ENCODE results near the gene MYLK.

The MYLK gene

DNA sequence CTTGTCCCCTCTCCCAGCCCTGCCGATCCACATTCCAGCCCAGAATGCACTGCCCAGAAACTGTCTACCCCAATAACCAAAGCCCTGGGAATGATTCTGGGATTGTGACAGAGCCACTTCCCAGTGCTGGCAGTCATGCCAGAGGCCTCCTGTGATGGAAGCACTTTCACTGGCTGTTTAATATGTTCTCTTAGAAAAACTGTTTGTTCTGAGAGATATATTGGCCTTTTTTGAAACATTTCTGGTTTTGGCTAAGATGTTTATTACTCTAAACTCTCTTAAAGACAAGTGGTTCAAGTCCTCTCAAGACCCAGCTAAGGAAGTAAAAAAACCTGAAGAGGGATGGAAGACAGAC, 225.3 kb downstream of the MYLK start:
- peaks cover 26% of the 10 kb centered on the region for H3K36me3 ChIP-seq (ENCODE audit: control insufficient read depth, insufficient read depth, low read length)
- no peak overlapping the region for H3K27ac ChIP-seq (ENCODE audit: low read depth, low read length, severe bottlenecking)
- H3K9me3 ChIP-seq (ENCODE audit: control insufficient read depth, low read length), result peaks cover 6% of the 10 kb centered on the region
- no CpG with 5 or more reads among the region's 1 CpG for WGBS, 2 experiments (ENCODE audit: insufficient coverage in 2 of 2)
- H3K4me1 ChIP-seq (ENCODE audit: control insufficient read depth, insufficient read depth, low read length, poor library complexity, severe bottlenecking), result no peaks in the 10 kb centered on the region
- no peak overlapping the region for H3K4me3 ChIP-seq (ENCODE audit: extremely low read depth, insufficient read depth, low read length, poor library complexity, severe bottlenecking)

DNA sequence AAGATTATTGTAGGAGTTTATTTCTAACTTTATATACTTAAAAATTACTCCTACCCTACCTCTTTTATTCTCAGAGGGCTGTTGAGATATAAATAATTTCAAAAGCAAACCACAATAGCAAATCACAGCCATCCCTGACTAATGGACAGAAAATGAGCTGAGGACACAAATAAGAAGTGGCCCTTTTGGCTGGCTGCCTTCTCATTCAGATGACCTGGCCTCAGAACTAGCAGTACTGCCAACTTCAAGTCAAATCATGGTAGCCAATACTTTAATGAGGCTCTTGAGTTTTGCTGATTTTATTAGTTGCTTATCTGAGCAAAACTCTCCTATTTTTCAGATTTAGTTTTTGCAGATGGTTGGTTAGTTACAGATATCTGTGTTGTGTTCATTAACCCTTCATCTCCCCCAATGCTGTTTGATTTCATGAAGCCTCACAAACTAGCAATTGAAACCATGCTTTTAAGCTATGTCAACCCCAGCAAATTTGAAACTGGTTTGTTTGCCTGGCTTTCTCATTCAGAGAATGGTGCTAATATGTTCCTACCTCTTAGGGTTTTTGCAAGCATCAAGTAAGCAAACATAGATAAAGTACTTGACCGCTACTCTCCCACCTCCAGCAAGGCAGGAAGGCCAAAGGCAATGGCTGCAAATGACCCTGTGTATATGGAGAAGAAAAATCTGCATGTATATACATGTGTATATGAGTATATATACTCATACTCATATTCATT, 225.8 kb downstream of the MYLK start:
- Histone ChIP-seq H3K36me3 (ENCODE audit: control insufficient read depth, insufficient read depth, low read length) (peaks cover 26% of the 10 kb centered on the region), H3K4me1 (ENCODE audit: control insufficient read depth, insufficient read depth, low read length, poor library complexity, severe bottlenecking) (peaks cover 4% of the 10 kb centered on the region), H3K4me3 (ENCODE audit: extremely low read depth, insufficient read depth, low read length, poor library complexity, severe bottlenecking) (no peak overlapping the region), H3K27ac (ENCODE audit: low read depth, low read length, severe bottlenecking) (no peak overlapping the region), H3K9me3 (ENCODE audit: control insufficient read depth, low read length) (peaks cover 6% of the 10 kb centered on the region)
- WGBS, 2 experiments (ENCODE audit: insufficient coverage in 2 of 2), result no CpG with 5 or more reads among the region's 1 CpG

DNA sequence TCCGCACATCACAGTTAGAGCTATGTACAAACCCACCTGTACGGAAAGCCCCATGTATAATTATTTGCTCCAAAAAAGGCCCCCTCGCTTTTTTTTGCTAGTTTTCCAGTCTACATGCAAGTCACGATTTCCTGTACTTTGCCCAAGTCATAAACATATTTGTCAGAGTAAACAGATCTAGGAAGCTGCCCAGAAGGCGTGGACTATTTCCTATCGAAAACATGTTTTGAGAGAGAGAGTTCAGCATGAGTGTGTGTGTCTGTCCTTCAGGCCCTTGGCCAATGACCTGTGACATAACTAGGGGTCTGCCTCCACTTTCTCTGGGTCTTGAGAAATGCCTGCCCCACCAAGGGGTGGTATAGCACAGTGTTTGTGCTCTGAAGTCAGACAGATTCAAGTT, 226.6 kb downstream of the MYLK start:
- H3K27ac ChIP-seq (ENCODE audit: low read depth, low read length, severe bottlenecking), result no peak overlapping the region
- H3K4me1 ChIP-seq (ENCODE audit: control insufficient read depth, insufficient read depth, low read length, poor library complexity, severe bottlenecking), result peaks cover 9% of the 10 kb centered on the region
- H3K4me3 ChIP-seq (ENCODE audit: extremely low read depth, insufficient read depth, low read length, poor library complexity, severe bottlenecking), result no peak overlapping the region
- H3K36me3 ChIP-seq (ENCODE audit: control insufficient read depth, insufficient read depth, low read length), result peaks cover 26% of the 10 kb centered on the region
- H3K9me3 ChIP-seq (ENCODE audit: control insufficient read depth, low read length), result peaks cover 6% of the 10 kb centered on the region
- 84 to 88% methylated on average over 5 to 6 of the region's 6 CpGs for WGBS, 2 experiments (ENCODE audit: insufficient coverage in 2 of 2)

DNA sequence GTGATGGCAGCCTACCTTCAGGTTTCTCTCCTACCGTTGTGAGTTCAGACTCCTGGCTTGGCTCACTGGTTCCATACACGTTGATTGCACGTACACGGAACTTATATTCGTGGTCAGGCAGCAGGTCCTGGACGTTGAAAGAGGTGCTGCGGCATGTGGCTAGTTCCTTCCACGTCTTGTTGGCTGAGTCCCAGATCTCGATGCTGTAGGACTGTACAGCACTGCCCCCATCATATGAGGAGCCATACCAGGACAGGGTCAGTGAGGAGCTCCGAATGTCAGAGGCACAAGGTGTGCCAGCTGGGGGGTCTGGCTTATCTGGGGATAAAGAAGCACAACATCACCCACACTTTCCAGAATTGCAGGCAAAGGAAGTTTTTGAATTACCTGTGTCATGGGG, 227.0 kb downstream of the MYLK start:
- peaks cover 9% of the 10 kb centered on the region for H3K4me1 ChIP-seq (ENCODE audit: control insufficient read depth, insufficient read depth, low read length, poor library complexity, severe bottlenecking)
- H3K4me3 ChIP-seq (ENCODE audit: extremely low read depth, insufficient read depth, low read length, poor library complexity, severe bottlenecking), result no peak overlapping the region
- no peak overlapping the region for H3K27ac ChIP-seq (ENCODE audit: low read depth, low read length, severe bottlenecking)

DNA sequence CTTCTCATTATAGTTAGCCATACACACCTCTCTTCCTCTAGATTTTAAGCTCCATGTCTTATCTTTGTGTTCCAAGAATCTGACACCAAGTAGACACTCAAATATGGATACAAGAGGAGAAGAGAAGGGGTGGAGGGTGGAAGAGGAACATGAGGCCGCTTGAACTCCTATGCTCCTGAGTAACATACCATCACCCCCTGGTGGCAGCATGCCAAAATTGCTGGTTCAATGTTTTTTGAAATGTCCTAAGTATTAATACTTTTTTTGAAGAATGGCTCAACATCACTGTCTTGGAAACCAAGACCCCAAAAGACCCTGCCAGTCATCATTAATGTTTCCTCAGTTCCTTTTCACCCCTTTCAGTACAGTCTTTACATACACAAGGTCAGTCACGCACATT, 227.4 kb downstream of the MYLK start:
- WGBS, 2 experiments (ENCODE audit: insufficient coverage in 2 of 2), result 92 to 100% methylated on average over 1 of the region's 2 CpGs
- Histone ChIP-seq H3K4me1 (ENCODE audit: control insufficient read depth, insufficient read depth, low read length, poor library complexity, severe bottlenecking) (peaks cover 9% of the 10 kb centered on the region), H3K9me3 (ENCODE audit: control insufficient read depth, low read length) (peaks cover 6% of the 10 kb centered on the region), H3K36me3 (ENCODE audit: control insufficient read depth, insufficient read depth, low read length) (peaks cover 26% of the 10 kb centered on the region), H3K4me3 (ENCODE audit: extremely low read depth, insufficient read depth, low read length, poor library complexity, severe bottlenecking) (no peak overlapping the region), H3K27ac (ENCODE audit: low read depth, low read length, severe bottlenecking) (no peak overlapping the region)

More for the DNA sequence above, 227.0 kb downstream of the MYLK start:
- H3K9me3 ChIP-seq (ENCODE audit: control insufficient read depth, low read length), result peaks cover 6% of the 10 kb centered on the region
- H3K36me3 ChIP-seq (ENCODE audit: control insufficient read depth, insufficient read depth, low read length), result peaks cover 26% of the 10 kb centered on the region
- WGBS, 2 experiments (ENCODE audit: insufficient coverage in 2 of 2), result 95 to 96% methylated on average over 10 of the region's 10 CpGs

DNA sequence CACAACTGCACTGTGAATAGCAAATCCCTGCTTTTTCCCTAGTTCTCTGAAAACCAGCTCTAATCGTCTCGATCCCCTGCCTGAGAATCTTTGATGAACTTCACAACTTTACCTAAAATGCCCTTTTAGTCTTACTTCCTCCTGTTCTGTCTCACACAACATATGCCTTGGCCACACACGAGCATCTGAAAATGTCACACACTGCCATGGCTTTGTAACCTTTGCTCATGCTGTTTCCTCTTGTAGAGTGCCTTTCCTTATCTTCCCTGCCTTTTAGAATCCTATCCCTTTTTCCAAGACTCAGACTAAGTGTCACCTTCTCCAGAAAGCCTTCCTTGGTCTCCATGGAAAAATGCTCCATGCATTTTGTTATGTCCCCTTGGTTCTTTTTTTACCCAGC, 227.9 kb downstream of the MYLK start:
- Histone ChIP-seq H3K9me3 (ENCODE audit: control insufficient read depth, low read length) (peaks cover 6% of the 10 kb centered on the region), H3K27ac (ENCODE audit: low read depth, low read length, severe bottlenecking) (no peak overlapping the region), H3K4me1 (ENCODE audit: control insufficient read depth, insufficient read depth, low read length, poor library complexity, severe bottlenecking) (peaks cover 9% of the 10 kb centered on the region), H3K4me3 (ENCODE audit: extremely low read depth, insufficient read depth, low read length, poor library complexity, severe bottlenecking) (no peak overlapping the region), H3K36me3 (ENCODE audit: control insufficient read depth, insufficient read depth, low read length) (peaks cover 26% of the 10 kb centered on the region)
- 88 to 94% methylated on average over 3 of the region's 3 CpGs for WGBS, 2 experiments (ENCODE audit: insufficient coverage in 2 of 2)

DNA sequence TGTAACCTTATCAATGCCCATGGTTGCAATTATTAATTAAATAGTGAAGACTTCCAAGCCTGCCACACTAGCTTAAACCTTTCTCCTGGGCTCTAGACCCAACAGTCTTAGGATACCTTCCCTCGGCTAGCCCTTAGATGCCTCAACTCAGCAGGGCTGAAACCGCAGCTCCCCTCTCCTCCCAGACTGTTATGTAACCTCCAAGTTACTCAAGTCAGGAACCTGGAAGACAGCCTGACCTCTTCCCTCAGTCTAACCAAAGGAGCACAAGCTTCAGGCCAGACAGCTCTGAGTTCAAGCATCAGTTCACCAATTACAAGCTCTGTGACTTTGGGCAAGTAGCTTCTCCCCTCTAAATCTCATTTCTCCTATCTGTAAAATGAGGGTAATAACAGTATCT, 228.7 kb downstream of the MYLK start:
- Histone ChIP-seq H3K36me3 (ENCODE audit: control insufficient read depth, insufficient read depth, low read length) (peaks cover 26% of the 10 kb centered on the region), H3K9me3 (ENCODE audit: control insufficient read depth, low read length) (peaks cover 6% of the 10 kb centered on the region), H3K4me3 (ENCODE audit: extremely low read depth, insufficient read depth, low read length, poor library complexity, severe bottlenecking) (no peak overlapping the region), H3K4me1 (ENCODE audit: control insufficient read depth, insufficient read depth, low read length, poor library complexity, severe bottlenecking) (peaks cover 9% of the 10 kb centered on the region), H3K27ac (ENCODE audit: low read depth, low read length, severe bottlenecking) (no peak overlapping the region)
- 88 to 96% methylated on average over 2 of the region's 2 CpGs for WGBS, 2 experiments (ENCODE audit: insufficient coverage in 2 of 2)

DNA sequence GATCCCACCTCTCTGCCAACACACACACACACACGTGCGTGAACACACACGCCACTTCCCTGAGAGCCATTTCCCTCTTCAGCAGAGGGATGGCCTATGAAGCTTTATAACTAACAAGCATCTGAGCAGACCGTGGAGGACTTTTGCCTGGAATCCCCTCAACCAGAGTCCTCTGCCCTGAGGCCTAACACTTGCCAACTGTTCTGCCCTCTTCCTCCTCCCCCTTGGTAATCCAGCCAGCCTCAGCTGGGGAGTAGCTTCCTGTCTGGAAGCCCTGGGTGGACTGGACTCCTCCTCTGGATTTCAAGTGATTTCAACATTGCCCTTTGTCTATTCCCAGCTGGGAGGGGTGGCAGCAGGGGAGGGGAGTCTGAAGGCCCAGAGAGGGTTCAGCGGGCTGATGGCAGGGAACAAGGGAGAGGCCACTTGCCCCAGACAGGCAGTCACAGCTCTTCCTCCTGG, 230.9 kb downstream of the MYLK start:
- H3K4me3 ChIP-seq (ENCODE audit: extremely low read depth, insufficient read depth, low read length, poor library complexity, severe bottlenecking), result no peak overlapping the region
- H3K4me1 ChIP-seq (ENCODE audit: control insufficient read depth, insufficient read depth, low read length, poor library complexity, severe bottlenecking), result peaks cover 9% of the 10 kb centered on the region
- peaks cover 21% of the 10 kb centered on the region for H3K36me3 ChIP-seq (ENCODE audit: control insufficient read depth, insufficient read depth, low read length)
- no peak overlapping the region for H3K27ac ChIP-seq (ENCODE audit: low read depth, low read length, severe bottlenecking)
- H3K9me3 ChIP-seq (ENCODE audit: control insufficient read depth, low read length), result peaks cover 6% of the 10 kb centered on the region
- WGBS, 2 experiments (ENCODE audit: insufficient coverage in 2 of 2), result 91 to 94% methylated on average over 2 to 5 of the region's 5 CpGs

DNA sequence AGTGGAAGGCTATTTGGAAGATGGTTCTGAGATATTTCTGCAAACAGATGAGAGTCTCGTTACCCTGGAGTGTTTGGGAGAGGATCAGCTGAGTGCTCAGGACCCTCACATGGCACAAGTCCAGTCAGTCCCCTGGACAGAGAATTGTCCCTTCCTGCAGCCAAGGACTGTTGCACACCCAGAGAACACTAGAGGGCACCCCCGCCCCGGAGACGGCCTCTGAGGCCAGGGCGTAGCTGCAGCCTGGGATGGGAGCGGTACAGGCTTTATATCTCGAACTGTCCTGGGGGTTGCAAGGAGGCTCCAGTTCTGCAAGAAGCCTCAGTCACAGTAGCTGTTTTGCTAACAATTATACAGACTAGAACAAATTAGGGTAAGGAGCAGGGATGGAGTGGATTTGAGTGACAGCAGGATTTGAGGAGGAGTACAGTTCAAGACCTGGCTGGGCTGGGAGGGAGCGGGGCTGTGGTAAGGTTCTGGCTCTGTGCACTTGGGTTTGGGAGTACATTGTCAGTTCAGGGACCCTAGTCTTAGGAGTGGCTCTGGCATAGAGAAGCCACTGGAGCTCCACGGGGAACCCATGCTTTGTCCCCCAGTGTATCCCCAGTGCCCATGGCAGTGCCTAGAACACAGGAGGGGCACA, 231.7 kb downstream of the MYLK start:
- 29 to 35% methylated on average over 6 to 9 of the region's 9 CpGs for WGBS, 2 experiments (ENCODE audit: insufficient coverage in 2 of 2)
- no peak overlapping the region for H3K4me3 ChIP-seq (ENCODE audit: extremely low read depth, insufficient read depth, low read length, poor library complexity, severe bottlenecking)
- peaks cover 6% of the 10 kb centered on the region for H3K9me3 ChIP-seq (ENCODE audit: control insufficient read depth, low read length)
- H3K4me1 ChIP-seq (ENCODE audit: control insufficient read depth, insufficient read depth, low read length, poor library complexity, severe bottlenecking), result peaks cover 9% of the 10 kb centered on the region
- no peak overlapping the region for H3K27ac ChIP-seq (ENCODE audit: low read depth, low read length, severe bottlenecking)
- H3K36me3 ChIP-seq (ENCODE audit: control insufficient read depth, insufficient read depth, low read length), result peaks cover 16% of the 10 kb centered on the region

DNA sequence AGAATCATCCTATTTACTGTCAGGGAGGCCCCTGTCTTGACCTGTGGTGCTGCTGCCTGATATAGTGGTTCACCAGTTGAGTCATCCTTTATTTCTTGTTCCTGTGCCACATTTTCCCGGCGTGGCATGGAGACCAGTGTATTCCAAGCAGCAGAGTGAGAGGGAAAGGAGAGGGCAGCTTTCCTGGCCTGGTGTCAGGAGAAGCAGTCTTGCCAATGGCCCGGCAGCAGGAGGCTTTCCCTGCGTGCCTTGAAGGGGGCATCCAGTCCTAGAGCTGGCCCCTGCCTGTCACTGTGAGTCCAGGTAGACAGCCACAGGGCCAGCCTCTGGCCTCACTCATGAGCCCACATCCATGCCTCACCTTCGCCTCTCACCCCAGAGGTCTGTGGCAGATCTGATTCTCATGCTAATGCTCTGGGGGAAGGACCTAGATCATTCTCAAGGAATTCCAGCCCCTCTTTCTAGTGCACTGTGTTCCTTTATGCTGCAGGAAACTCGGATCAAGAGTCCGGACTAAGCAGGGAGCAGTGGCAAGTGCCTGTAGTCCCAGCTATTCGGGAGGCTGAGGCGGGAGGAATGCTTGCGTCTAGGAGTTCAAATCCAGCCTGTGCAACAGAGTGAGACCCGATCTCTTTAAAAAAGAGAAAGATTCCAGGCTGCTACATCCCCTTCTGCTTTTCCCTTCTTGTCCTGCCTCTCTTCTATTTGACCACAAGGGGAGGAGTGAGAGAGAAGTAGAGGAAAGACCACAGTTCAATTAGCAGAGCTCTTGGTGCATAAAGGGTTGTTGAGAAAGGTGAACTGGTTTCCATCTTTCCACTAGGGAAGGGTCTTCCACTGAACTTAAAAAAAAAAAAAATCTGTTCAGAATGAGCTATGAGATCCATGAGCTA, 232.4 kb downstream of the MYLK start:
- 69 to 74% methylated on average over 9 to 10 of the region's 11 CpGs for WGBS, 2 experiments (ENCODE audit: insufficient coverage in 2 of 2)
- no peak overlapping the region for H3K27ac ChIP-seq (ENCODE audit: low read depth, low read length, severe bottlenecking)
- H3K4me3 ChIP-seq (ENCODE audit: extremely low read depth, insufficient read depth, low read length, poor library complexity, severe bottlenecking), result no peak overlapping the region
- peaks cover 10% of the 10 kb centered on the region for H3K36me3 ChIP-seq (ENCODE audit: control insufficient read depth, insufficient read depth, low read length)
- H3K4me1 ChIP-seq (ENCODE audit: control insufficient read depth, insufficient read depth, low read length, poor library complexity, severe bottlenecking), result peaks cover 9% of the 10 kb centered on the region
- H3K9me3 ChIP-seq (ENCODE audit: control insufficient read depth, low read length), result peaks cover under 1% of the 10 kb centered on the region
